NCI-H748 treated with DMSO at 0.1 percent for 48 hours (cell line): ENCODE results near the gene COL23A1.
"Not testable (repeated sequence)": the region's sequence is repeated elsewhere in the genome, so short reads cannot be mapped to it uniquely, and the experiment has no call there.

ENCODE experiments used
- DNase-seq: peaks from one replicate; lab custom pipeline; 2025; lab: John Stamatoyannopoulos, UW

Gene COL23A1

GRCh38 chr5:178377583-178378270 lies 212.5 kb downstream of the COL23A1 start:
- no peak for DNase-seq

- DNase-seq = no peak
Measured at GRCh38 chr5:178376921-178377582, 213.1 kb downstream of the COL23A1 start.

GRCh38 chr5:178375348-178375747 lies 214.8 kb downstream of the COL23A1 start:
- DNase-seq = no peak

- no peak for DNase-seq
Measured at GRCh38 chr5:178373711-178374110, 216.5 kb downstream of the COL23A1 start.

- DNase-seq = no peak
Measured at GRCh38 chr5:178372142-178372571, 218.0 kb downstream of the COL23A1 start.

GRCh38 chr5:178371362-178372111 lies 218.7 kb downstream of the COL23A1 start:
- DNase-seq = no peak

- DNase-seq = no peak
Measured at GRCh38 chr5:178370102-178370501, 220.1 kb downstream of the COL23A1 start.

- not testable (repeated sequence) for DNase-seq
Measured at GRCh38 chr5:178369469-178369868, 220.7 kb downstream of the COL23A1 start.

- no peak for DNase-seq
Measured at GRCh38 chr5:178368716-178369300, 221.4 kb downstream of the COL23A1 start.

GRCh38 chr5:178368274-178368673 lies 221.9 kb downstream of the COL23A1 start:
- no peak for DNase-seq

GRCh38 chr5:178367736-178368120 lies 222.5 kb downstream of the COL23A1 start:
- DNase-seq = no peak

- no peak for DNase-seq
Measured at GRCh38 chr5:178366998-178367735, 223.0 kb downstream of the COL23A1 start.

GRCh38 chr5:178365501-178366440 lies 224.4 kb downstream of the COL23A1 start:
- DNase-seq = no peak

GRCh38 chr5:178364326-178364675 lies 225.9 kb downstream of the COL23A1 start:
- DNase-seq = no peak

GRCh38 chr5:178363501-178364325 lies 226.5 kb downstream of the COL23A1 start:
- no peak for DNase-seq

GRCh38 chr5:178361657-178362445 lies 228.3 kb downstream of the COL23A1 start:
- no peak for DNase-seq

GRCh38 chr5:178360926-178361235 lies 229.3 kb downstream of the COL23A1 start:
- no peak for DNase-seq

- no peak for DNase-seq
Measured at GRCh38 chr5:178360222-178360925, 229.8 kb downstream of the COL23A1 start.

GRCh38 chr5:178359738-178360137 lies 230.5 kb downstream of the COL23A1 start:
- no peak for DNase-seq
